Measurements from ENCODE around the gene SLC22A12.

DNA sequence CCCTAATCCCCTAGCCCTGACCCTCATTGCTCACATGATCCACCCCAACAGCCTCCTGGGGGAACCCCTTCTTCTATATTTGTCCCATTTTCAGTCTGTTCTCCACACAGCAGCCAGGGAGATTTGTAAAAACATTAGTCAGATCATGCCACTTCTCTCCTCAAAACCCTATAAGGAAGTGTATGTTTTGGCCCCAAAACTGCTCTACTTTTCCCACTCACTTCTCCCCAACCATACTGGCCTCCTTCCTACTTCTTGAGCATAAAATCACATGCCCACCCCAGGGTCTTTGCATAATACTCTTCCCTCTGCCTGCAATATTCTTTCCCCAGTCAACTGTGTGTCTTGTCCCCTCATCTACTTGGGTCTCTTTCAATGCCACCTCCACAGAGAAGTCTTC, 4.7 kb upstream of the SLC22A12 start:
- TF ChIP-seq CTCF (IDR thresholded peaks at IDR 0.05) (no peak), POLR2A (IDR thresholded peaks at IDR 0.05) (no peak)

All from Peyer's patch (tissue), 4 donors.